Liver (tissue), 9 donors: ENCODE measurements around the gene KCNT1. TPM values are rescaled to one million over a fixed set of nuclear protein-coding genes. Genes with fewer than 3 reads are reported as not detected.

Source experiments
- DNase-seq: peaks from one replicate; pipeline ENCODE4 v3.0.0-alpha.2; 2017; ENCODE audit warnings: low spot score
- H3K27ac ChIP-seq, 2 donors: one replicate each; pipeline ENCODE4 v1.7.0; 2013; ENCODE audit warnings: inconsistent platforms in 2 of 2, low read length in 2 of 2, control low read depth in 1 of 2, low read depth in 1 of 2, mild to moderate bottlenecking in 1 of 2
- H3K27me3 ChIP-seq, 4 donors: one replicate each; pipeline versions ENCODE4 v1.6.1 to v1.7.0; 2013; ENCODE audit warnings: low read length in 3 of 4, inconsistent platforms in 1 of 4, mild to moderate bottlenecking in 1 of 4, moderate library complexity in 1 of 4; ENCODE audit not compliant: control insufficient read depth in 4 of 4, insufficient read depth in 4 of 4
- H3K36me3 ChIP-seq, 4 donors: one replicate each; pipeline versions ENCODE4 v1.6.1 to v1.7.0; 2013; ENCODE audit warnings: low read length in 3 of 4, mild to moderate bottlenecking in 3 of 4, low read depth in 1 of 4, moderate library complexity in 1 of 4; ENCODE audit not compliant: control insufficient read depth in 4 of 4, insufficient read depth in 3 of 4
- H3K4me1 ChIP-seq, 4 donors: one replicate each; pipeline versions ENCODE4 v1.6.1 to v1.7.0; 2013; ENCODE audit warnings: low read length in 3 of 4, mild to moderate bottlenecking in 3 of 4, moderate library complexity in 1 of 4; ENCODE audit not compliant: control insufficient read depth in 4 of 4, insufficient read depth in 4 of 4
- H3K4me3 ChIP-seq, 3 donors: one replicate each; pipeline versions ENCODE4 v1.6.1 to v1.7.0; 2013; ENCODE audit warnings: low read length in 3 of 3, control low read depth in 1 of 3, low read depth in 1 of 3, mild to moderate bottlenecking in 1 of 3
- H3K9ac ChIP-seq, 2 donors: one replicate each; pipeline ENCODE4 v1.7.0; 2013; ENCODE audit warnings: low read length in 2 of 2, mild to moderate bottlenecking in 2 of 2, moderate library complexity in 2 of 2, control low read depth in 1 of 2, low read depth in 1 of 2
- H3K9me3 ChIP-seq, 4 donors: one replicate each; pipeline versions ENCODE4 v1.6.1 to v1.7.0; 2013; ENCODE audit warnings: low read length in 3 of 4; ENCODE audit not compliant: control insufficient read depth in 4 of 4
- EGR1 ChIP-seq, 2 donors: IDR thresholded peaks; 2 replicates each; pipeline ENCODE4 v1.6.1; 2016 to 2018; ENCODE audit warnings: antibody characterized with exemption in 2 of 2, low read depth in 2 of 2
- FOXA1 ChIP-seq: IDR thresholded peaks from 2 replicates; pipeline ENCODE4 v1.6.1; 2016; ENCODE audit warnings: antibody characterized with exemption
- FOXA2 ChIP-seq: IDR thresholded peaks from 2 replicates; pipeline ENCODE4 v1.6.1; 2016; ENCODE audit warnings: antibody characterized with exemption
- GABPA ChIP-seq, 2 donors: IDR thresholded peaks in 1 of 2; conservative IDR thresholded peaks in 1 of 2; 2 replicates each; pipeline ENCODE4 v1.6.1; 2016; ENCODE audit warnings: antibody characterized with exemption in 2 of 2, mild to moderate bottlenecking in 1 of 2, moderate library complexity in 1 of 2
- HNF4A ChIP-seq, 2 donors: conservative IDR thresholded peaks; 2 replicates each; pipeline ENCODE4 v1.6.1; 2016; ENCODE audit warnings: antibody characterized with exemption in 2 of 2, mild to moderate bottlenecking in 2 of 2
- HNF4G ChIP-seq: IDR thresholded peaks from 2 replicates; pipeline ENCODE4 v1.6.1; 2016; ENCODE audit warnings: antibody characterized with exemption
- JUND ChIP-seq, 2 donors: IDR thresholded peaks; 2 replicates each; pipeline ENCODE4 v1.6.1; 2016; ENCODE audit warnings: antibody characterized with exemption in 2 of 2
- NR2F2 ChIP-seq: IDR thresholded peaks from 2 replicates; pipeline ENCODE4 v1.6.1; 2016; ENCODE audit warnings: antibody characterized with exemption
- RAD21 ChIP-seq, 2 donors: IDR thresholded peaks; 2 replicates each; pipeline ENCODE4 v1.6.1; 2016; ENCODE audit warnings: antibody characterized with exemption in 2 of 2, mild to moderate bottlenecking in 2 of 2
- RXRA ChIP-seq, 2 donors: IDR thresholded peaks; 2 replicates each; pipeline ENCODE4 v1.6.1; 2017 to 2018; ENCODE audit warnings: antibody characterized with exemption in 2 of 2, mild to moderate bottlenecking in 1 of 2
- SP1 ChIP-seq: IDR thresholded peaks from 2 replicates; pipeline ENCODE4 v1.6.1; 2018; ENCODE audit warnings: antibody characterized with exemption, mild to moderate bottlenecking
- TAF1 ChIP-seq: conservative IDR thresholded peaks from 2 replicates; pipeline ENCODE4 v1.6.1; 2016; ENCODE audit warnings: antibody characterized with exemption, mild to moderate bottlenecking
- YY1 ChIP-seq: IDR thresholded peaks from 2 replicates; pipeline ENCODE4 v1.6.1; 2016; ENCODE audit warnings: antibody characterized with exemption, mild to moderate bottlenecking
- WGBS: extraction: QIAGEN DNeasy Blood & Tissue Kit; methylation state at CpG from one replicate; pipeline ENCODE4 v1.1.7; 2013; 5-methylcytosine and 5-hydroxymethylcytosine counted together
- polyA plus RNA-seq, 2 donors: library from polyadenylated mRNA; stranded (reverse) in 1 of 2; unstranded in 1 of 2; fragments of 200-250 nt in 1 of 2; fragments of >200 nt in 1 of 2; fragmentation: Nextera tagmentation in 1 of 2; extraction: Ambion mirVana in 1 of 2; gene quantifications; one replicate each; pipeline versions ENCODE4 v1.2.1 to v1.2.3, GENCODE V29; 2013 to 2015
- total RNA-seq, 2 donors: library from RNA; depleted of rRNA; stranded (reverse); fragments of >200 nt; gene quantifications; one replicate each; pipeline ENCODE4 v1.2.3, GENCODE V29; 2014
- TF ChIP-seq, protein P1 (sequence below): IDR thresholded peaks from 2 replicates; pipeline ENCODE4 v1.6.1; 2016; ENCODE audit warnings: antibody characterized with exemption
- TF ChIP-seq, protein P2 (sequence below): fragments of 150-350 bp; IDR thresholded peaks from 2 replicates; pipeline ENCODE4 v1.5.1; 2017; ENCODE audit warnings: improper control_type of control experiment, low read depth, low read length; ENCODE audit not compliant: missing input control
- TF ChIP-seq, protein P3 (sequence below): IDR thresholded peaks from 2 replicates; pipeline ENCODE4 v1.6.1; 2016; ENCODE audit warnings: antibody characterized with exemption
- donor health status: healthy.
- donor health status: healthy.
- donor health status: healthy.
- donor health status: healthy.
- donor health status: healthy.

The KCNT1 gene
- total and polyA plus RNA-seq, 4 donors = 0.08 TPM; not detected in 2

DNA sequence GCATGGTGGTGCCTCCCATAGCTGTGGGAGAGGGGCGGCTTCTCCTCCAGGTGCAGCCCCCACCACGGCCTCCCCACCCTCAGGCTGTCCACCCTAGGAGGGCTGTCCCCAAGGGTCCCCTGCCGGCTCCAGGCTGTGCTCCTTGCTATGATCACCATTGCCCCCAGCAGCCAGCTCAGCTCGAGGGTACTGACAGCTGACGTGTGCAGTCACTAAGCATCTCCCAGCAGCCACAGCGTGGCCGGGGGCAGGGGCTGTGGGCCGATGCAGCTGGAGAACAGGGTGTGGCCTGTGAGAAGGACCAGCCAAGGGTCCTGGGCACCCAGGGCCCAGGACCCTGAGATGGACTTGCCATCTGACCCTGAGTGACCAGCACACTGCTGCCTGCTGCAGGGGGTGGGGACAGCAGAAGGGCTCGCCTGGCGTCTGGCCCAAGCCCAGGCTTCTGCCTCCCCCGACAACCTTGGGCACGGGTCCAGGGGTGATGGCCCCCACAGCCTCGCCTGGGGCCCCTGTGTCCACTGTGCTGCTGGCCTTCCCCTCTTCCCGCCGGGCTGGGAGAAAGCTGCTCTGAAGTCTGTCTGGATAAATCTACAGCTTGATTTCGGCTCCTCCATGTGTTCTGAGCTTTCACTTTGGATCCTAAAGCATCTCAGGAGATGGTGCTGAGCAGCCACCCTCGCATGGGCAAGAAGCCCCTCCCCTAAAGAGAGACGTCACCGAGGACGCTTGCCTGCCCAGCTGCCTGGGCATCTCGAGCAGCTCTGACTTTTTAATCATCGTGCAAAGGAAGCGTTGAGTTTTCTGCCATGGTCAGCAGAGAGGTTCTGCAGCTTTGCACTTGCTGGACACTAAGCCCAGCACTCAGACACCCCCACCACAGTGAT lies 5.5 kb downstream of the KCNT1 start:
- Histone ChIP-seq H3K9me3 (no peaks in the 10 kb centered on the region), H3K27me3 (peaks cover 0 to 6% (median 2%) of the 10 kb centered on the region in 4 donors), H3K27ac (no peak overlapping the region), H3K4me3 (no peak overlapping the region), H3K36me3 (no peaks in the 10 kb centered on the region), H3K4me1 (no peaks in the 10 kb centered on the region), H3K9ac (no peak overlapping the region)
- DNase-seq = no peak
- TF ChIP-seq HNF4G = no peak
- no peak for TF ChIP-seq SP1
- TF ChIP-seq, protein P1, sequence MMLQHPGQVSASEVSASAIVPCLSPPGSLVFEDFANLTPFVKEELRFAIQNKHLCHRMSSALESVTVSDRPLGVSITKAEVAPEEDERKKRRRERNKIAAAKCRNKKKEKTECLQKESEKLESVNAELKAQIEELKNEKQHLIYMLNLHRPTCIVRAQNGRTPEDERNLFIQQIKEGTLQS = no peak
- TF ChIP-seq NR2F2 = no peak
- TF ChIP-seq FOXA1 = no peak
- TF ChIP-seq RXRA (IDR thresholded peaks at IDR 0.05) = no peak
- no peak for TF ChIP-seq YY1
- TF ChIP-seq, protein P2, sequence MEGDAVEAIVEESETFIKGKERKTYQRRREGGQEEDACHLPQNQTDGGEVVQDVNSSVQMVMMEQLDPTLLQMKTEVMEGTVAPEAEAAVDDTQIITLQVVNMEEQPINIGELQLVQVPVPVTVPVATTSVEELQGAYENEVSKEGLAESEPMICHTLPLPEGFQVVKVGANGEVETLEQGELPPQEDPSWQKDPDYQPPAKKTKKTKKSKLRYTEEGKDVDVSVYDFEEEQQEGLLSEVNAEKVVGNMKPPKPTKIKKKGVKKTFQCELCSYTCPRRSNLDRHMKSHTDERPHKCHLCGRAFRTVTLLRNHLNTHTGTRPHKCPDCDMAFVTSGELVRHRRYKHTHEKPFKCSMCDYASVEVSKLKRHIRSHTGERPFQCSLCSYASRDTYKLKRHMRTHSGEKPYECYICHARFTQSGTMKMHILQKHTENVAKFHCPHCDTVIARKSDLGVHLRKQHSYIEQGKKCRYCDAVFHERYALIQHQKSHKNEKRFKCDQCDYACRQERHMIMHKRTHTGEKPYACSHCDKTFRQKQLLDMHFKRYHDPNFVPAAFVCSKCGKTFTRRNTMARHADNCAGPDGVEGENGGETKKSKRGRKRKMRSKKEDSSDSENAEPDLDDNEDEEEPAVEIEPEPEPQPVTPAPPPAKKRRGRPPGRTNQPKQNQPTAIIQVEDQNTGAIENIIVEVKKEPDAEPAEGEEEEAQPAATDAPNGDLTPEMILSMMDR = no peak
- TF ChIP-seq TAF1 = no peak
- no peak for TF ChIP-seq HNF4A (conservative IDR thresholded peaks at IDR 0.05)
- WGBS = 38% methylated on average over 23 of the region's 23 CpGs

DNA sequence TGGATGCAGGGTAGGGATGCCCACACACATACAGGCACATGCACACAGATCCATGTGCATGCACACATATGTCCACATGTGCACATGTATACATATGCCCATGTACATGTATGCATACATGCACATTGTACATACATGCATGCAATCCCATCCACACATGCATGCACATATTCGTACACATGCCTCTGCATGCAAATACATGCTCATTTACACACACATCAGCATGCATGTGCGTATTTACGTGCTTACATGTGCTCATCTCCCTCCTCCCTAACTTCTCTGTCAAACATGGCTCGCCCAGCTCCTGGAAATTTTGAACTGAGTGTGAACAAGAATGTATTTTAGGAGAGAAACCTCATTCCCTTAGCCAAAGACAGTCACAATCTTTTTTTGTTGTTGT lies 6.2 kb downstream of the KCNT1 start:
- H3K9me3 ChIP-seq = no peaks in the 10 kb centered on the region
- 75% methylated on average over 4 of the region's 4 CpGs for WGBS
- H3K27ac ChIP-seq = no peak overlapping the region
- H3K9ac ChIP-seq = no peak overlapping the region
- H3K36me3 ChIP-seq = no peaks in the 10 kb centered on the region
- peaks cover 0 to 3% (median 3%) of the 10 kb centered on the region in 4 donors for H3K27me3 ChIP-seq
- H3K4me3 ChIP-seq = no peak overlapping the region
- no peaks in the 10 kb centered on the region for H3K4me1 ChIP-seq
- TF ChIP-seq, protein P1 = no peak
- TF ChIP-seq RAD21 (IDR thresholded peaks at IDR 0.05) (no peak), SP1 (no peak), FOXA2 (no peak), FOXA1 (no peak)
- no peak for DNase-seq

DNA sequence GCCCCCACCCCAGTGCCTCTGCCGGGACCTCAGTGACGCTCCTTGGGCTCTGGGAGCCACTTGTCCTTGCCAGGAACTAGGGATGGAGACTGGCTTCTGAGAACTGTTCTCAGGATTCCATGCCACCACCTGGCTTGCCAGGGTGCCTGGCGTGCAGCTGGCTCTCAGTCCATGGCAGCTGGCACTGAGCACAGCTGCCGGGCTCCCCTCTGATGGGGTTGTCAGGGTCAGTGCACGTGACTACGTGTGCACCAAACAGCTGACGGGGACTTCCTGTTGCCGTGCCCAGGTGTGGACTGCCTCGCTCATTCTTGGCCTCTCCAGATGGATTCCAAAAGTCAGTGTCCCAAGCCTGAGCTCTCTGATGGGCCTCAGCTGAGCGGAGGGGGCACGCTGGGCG lies 9.4 kb downstream of the KCNT1 start:
- Histone ChIP-seq H3K36me3 (no peaks in the 10 kb centered on the region), H3K27me3 (peaks cover 2 to 8% (median 4%) of the 10 kb centered on the region in 4 donors)
- TF ChIP-seq FOXA2 (no peak), YY1 (no peak), EGR1 (IDR thresholded peaks at IDR 0.05; ENCODE audit: low read depth in 2 of 2) (no peak), RAD21 (IDR thresholded peaks at IDR 0.05) (no peak), NR2F2 (no peak), SP1 (no peak), JUND (IDR thresholded peaks at IDR 0.05) (no peak), HNF4G (no peak), GABPA (IDR thresholded peaks at IDR 0.05 in 1 of 2, conservative IDR thresholded peaks at IDR 0.05 in 1 of 2) (no peak), RXRA (IDR thresholded peaks at IDR 0.05) (no peak), FOXA1 (no peak)
- TF ChIP-seq, protein P3, sequence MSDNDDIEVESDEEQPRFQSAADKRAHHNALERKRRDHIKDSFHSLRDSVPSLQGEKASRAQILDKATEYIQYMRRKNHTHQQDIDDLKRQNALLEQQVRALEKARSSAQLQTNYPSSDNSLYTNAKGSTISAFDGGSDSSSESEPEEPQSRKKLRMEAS = no peak
- TF ChIP-seq, protein P1 = no peak

More for the DNA sequence above, 9.4 kb downstream of the KCNT1 start:
- H3K9me3 ChIP-seq = no peaks in the 10 kb centered on the region
- WGBS = 76% methylated on average over 12 of the region's 12 CpGs
- no peak overlapping the region for H3K9ac ChIP-seq
- no peak overlapping the region for H3K4me3 ChIP-seq
- DNase-seq = no peak
- no peaks in the 10 kb centered on the region for H3K4me1 ChIP-seq
- H3K27ac ChIP-seq = no peak overlapping the region
